Thyroid gland (tissue), 4 donors: ENCODE data around the gene ACE2.

Experiments
- POLR2A ChIP-seq, 2 donors: fragments of 450-650 bp; IDR thresholded peaks; one replicate each; pipeline ENCODE4 v1.6.1; 2017; ENCODE audit warnings: antibody characterized with exemption in 2 of 2, mild to moderate bottlenecking in 2 of 2, moderate library complexity in 1 of 2
- TF ChIP-seq, protein P1 (sequence below), 6 experiments: fragments of 200-600 bp in 3 of 6; fragments of 450-650 bp in 3 of 6; sonication (generic) in 3 of 6; IDR thresholded peaks; one replicate each; pipeline ENCODE4 v1.5.1; 2016 to 2019; ENCODE audit warnings: antibody characterized with exemption in 6 of 6, mild to moderate bottlenecking in 2 of 6, inconsistent platforms in 1 of 6, moderate library complexity in 1 of 6

DNA sequence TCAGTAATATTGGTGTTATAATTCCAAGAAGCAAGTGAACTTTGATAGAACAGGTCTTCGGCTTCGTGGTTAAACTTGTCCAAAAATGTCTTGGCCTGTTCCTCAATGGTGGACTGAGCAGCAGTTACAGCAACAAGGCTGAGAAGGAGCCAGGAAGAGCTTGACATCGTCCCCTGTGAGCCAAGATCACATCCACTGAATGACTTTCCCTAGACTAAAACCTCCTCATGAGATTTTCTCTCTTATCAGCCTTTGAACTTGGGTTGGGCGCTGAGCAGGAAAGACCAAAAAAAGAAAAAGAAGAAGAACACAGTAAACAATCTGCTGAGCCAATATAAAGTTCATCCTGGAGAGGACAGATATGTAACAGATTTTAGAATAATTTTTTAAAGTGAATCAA is at the start of gene ACE2:
- TF ChIP-seq, protein P1, sequence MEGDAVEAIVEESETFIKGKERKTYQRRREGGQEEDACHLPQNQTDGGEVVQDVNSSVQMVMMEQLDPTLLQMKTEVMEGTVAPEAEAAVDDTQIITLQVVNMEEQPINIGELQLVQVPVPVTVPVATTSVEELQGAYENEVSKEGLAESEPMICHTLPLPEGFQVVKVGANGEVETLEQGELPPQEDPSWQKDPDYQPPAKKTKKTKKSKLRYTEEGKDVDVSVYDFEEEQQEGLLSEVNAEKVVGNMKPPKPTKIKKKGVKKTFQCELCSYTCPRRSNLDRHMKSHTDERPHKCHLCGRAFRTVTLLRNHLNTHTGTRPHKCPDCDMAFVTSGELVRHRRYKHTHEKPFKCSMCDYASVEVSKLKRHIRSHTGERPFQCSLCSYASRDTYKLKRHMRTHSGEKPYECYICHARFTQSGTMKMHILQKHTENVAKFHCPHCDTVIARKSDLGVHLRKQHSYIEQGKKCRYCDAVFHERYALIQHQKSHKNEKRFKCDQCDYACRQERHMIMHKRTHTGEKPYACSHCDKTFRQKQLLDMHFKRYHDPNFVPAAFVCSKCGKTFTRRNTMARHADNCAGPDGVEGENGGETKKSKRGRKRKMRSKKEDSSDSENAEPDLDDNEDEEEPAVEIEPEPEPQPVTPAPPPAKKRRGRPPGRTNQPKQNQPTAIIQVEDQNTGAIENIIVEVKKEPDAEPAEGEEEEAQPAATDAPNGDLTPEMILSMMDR (IDR thresholded peaks at IDR 0.05) = no peak
- TF ChIP-seq POLR2A (IDR thresholded peaks at IDR 0.05) = no peak
